Inflammatory macrophage treated with lipopolysaccharide for 4 hours (primary cell): Measurements from ENCODE around the gene CTCF.
"Not testable (repeated sequence)": the region's sequence is repeated elsewhere in the genome, so short reads cannot be mapped to it uniquely, and the experiment has no call there.

Experiments used
- DNase-seq: peaks from one replicate; pipeline ENCODE4 v3.0.0-alpha.2; 2020

Gene CTCF, protein sequence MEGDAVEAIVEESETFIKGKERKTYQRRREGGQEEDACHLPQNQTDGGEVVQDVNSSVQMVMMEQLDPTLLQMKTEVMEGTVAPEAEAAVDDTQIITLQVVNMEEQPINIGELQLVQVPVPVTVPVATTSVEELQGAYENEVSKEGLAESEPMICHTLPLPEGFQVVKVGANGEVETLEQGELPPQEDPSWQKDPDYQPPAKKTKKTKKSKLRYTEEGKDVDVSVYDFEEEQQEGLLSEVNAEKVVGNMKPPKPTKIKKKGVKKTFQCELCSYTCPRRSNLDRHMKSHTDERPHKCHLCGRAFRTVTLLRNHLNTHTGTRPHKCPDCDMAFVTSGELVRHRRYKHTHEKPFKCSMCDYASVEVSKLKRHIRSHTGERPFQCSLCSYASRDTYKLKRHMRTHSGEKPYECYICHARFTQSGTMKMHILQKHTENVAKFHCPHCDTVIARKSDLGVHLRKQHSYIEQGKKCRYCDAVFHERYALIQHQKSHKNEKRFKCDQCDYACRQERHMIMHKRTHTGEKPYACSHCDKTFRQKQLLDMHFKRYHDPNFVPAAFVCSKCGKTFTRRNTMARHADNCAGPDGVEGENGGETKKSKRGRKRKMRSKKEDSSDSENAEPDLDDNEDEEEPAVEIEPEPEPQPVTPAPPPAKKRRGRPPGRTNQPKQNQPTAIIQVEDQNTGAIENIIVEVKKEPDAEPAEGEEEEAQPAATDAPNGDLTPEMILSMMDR

DNA sequence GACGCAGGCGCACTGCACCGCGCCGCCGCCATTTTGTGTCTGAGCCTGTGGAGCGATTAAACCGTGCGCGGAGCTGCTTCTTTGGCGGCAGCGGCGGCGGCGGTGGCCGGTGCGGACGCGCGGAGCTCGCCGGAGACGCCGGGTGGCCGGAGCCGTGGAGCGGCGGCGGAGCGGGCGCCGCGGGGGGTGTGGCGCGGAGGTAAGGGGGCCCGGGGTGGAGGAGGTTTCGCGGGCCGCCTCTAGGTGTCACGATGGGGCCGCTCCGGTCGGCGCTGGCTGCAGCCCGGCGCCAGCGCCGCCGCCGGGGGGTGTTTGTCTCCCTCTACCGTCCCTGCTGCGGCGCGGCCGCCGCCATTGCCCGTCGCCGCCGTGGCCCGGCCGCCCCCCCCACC is at the start of gene CTCF:
CTCF (plus strand) TSS at position 1 of the 392 bp plus-strand sequence. CDS start 48,307 bp downstream, outside the sequence.
- DNase-seq: peak; percentile 88

DNA sequence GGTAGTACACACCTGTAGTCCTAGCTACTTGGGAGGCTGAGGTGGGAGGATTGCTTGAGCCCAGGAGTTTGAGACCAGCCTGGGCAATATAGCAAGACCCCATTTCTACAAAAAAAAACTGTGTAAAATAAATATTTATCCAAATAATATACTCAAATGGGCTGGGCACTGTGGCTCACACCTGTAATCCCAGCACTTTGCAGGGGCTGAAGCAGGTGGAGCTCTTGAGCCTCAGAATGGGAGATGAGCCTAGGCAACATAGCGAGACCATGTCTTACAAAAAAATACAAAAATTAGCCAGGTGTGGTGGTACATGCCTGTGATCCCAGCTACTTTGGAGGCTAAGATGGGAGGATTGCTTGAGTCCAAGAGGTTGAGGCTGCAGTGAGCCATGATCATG is 48.4 kb upstream of the CTCF start:
- DNase-seq: not testable (repeated sequence)

DNA sequence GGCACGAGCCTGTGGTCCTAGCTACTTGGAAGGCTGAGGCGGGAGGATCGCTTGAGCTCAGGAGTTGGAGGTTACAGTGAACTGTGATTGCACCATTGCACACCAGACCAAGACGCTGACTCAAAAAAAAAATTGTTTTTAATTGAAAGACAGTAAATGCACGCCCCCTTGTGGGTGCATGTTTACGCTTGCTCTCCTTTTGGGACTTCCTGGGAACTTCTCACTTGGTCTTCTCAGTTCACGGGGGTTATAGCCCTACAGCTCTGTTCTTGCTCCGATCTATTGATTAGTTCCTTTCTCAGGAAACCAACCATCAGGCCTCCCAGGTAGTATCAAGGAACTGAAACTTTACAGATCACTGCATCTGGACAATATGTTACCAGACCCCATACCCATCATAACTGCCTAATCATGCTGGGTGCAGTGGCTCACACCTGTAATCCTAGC is 47.9 kb upstream of the CTCF start:
- DNase-seq: peak; percentile 97

DNA sequence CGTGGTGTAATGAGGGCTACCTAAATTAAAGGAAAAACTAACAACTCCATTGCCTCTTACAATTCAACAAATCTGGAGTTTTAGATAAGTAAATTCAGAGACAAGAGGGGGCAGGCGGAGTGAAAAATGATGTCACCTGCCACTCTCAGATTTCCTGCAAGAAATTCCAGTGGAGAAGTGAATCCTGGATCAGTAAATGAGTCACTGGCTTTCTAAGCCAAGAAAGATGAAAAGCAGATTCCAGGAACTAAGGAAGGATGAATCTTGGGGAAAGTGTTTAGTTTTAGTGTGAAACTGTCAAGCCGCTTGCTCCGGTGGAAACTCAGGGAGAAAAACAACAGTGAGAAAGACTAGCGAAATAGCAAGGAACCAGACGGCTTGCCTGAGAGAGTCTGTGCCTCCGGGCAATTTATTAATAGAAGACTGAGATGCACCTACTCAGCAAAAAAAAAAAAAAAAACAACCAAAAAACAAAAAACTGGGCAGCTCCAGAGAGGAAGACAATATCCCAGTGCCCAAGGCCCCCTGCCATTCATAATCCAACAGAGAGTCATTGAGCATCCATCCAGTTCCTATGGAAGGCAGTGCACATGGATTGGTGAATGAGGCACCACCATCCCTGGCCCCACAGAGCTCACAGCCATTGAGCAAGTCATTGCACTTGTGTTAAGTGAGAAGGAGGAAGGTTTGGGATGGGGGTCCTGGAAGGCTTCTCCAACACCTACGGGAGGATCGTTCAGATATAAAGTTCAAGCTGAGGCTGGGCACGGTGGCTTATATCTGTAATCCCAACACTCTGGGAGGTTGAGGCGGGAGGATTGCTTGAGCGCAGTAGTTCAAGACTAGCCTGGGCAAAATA is 45.8 kb upstream of the CTCF start:
- no peak for DNase-seq

DNA sequence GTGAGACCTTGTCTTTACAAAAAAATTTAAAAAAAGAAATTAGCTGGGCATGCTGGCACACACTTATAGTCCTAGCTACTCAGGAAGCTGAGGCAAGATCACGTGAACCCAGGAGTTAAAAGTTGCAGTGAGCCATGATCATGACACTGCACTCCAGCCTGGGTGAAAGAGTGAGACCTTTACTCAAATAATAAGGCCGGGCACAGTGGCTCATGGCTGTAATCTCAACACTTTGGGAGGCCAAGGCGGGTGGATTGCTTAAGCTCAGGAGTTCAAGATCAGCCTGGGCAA is 45.2 kb upstream of the CTCF start:
- peak; percentile 23 for DNase-seq

DNA sequence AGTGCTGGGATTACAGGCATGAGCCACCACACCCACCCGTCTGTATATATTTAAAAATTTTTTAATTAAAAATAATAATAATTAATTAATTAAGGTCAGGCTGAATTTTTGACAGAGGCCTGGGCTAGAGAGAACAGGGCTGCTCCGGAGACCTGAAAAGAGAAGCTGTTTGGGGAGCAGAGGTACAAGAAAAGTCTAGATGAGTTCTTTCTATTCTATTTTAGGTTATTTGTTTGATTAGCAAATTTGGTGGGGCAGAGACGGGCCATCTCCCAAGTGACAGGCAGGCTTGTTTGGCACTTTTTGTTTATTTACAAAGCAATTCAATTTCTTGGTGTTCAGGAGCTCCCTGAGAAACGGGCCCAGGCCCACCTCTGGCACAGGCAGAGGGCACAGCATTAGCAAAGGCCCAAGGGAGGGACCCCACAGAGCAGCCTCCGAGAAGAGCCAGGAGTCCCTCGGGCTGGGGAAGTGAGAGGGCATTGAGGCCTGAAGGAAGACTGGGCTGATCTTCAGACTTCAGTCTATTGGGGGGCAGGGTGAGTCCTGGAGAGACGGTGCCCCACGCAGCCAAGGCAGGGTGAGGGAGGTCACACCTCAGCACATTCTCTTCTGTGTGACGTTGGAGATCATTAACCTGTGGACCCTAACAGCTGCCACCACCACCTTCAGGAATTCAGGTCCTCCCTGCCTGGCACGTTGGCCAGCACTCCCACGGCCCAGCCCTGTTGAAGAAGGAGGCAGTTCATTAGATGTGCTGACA is 44.5 kb upstream of the CTCF start:
- no peak for DNase-seq

DNA sequence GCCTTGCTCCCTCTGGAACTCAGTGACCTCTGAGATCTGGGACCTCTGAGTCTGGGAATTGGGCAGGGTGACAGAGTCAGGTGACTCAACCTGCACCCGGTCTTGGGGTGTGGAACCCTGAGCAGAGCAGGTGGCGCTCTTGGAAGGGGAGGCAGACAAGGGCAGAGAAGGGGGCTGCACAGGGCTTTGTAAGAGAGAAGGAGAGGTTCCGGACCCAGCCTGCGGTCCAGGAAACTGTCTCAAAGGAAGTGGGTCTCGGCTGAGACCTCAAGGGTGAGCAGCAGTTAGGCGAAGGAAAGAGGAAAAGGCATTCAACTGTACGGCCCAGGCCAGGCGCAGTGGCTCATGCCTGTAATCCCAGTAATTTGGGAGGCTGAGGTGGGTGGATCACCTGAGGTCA is 43.6 kb upstream of the CTCF start:
- DNase-seq: no peak

DNA sequence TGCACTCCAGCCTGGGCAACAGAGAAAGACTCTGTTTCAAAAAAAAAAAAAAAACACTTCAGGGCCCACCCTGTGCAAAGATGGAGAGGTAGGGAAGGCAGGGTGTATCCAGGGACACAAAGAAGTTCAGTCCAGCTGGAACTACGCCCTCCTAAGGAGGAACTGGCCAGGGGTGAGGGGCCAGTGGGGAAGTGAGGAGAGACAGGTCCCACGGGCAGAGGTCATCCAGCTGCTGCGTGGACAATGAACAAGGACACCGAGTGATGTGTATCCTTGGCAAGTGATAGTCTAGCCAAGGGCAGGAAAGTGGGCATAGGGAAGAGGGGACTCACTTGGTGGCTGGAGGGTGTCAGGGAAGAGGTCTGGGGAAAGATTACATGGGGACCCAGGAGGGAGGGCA is 43.1 kb upstream of the CTCF start:
- peak; percentile 27 for DNase-seq

DNA sequence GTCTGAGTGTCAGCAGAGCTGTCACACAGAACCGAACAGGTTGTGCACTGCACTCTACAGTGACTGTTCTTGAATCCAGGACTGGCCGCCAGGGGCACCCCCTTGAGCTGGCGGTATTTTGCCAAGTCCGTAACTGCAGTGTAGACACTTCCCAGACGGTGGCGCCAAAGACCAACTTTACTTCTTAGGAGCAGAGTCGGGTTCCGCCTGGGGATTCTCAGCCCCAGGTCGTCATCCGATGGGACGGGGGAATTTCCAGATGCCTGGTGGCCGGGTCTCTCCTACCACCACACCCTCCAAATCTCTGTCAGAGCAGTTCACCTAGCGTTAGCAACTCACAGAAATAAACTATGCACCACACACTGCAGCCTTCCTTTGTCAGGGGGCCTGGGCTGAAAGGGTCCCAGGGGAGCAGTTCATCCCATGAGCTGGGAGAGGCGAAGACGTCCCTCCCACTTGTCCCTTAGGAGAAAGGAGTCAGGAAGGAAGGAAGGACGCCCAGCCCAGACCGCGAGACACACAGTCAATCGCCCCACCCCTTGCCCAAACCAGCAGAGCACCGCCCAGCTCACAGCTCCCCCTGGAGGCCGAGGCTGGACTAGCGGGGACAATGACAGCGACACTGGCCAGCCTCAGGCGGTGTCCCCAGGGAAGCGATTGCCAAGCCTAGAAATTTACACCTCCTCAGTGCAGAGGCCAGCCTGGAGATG is 41.1 kb upstream of the CTCF start:
- peak; percentile 99 for DNase-seq

DNA sequence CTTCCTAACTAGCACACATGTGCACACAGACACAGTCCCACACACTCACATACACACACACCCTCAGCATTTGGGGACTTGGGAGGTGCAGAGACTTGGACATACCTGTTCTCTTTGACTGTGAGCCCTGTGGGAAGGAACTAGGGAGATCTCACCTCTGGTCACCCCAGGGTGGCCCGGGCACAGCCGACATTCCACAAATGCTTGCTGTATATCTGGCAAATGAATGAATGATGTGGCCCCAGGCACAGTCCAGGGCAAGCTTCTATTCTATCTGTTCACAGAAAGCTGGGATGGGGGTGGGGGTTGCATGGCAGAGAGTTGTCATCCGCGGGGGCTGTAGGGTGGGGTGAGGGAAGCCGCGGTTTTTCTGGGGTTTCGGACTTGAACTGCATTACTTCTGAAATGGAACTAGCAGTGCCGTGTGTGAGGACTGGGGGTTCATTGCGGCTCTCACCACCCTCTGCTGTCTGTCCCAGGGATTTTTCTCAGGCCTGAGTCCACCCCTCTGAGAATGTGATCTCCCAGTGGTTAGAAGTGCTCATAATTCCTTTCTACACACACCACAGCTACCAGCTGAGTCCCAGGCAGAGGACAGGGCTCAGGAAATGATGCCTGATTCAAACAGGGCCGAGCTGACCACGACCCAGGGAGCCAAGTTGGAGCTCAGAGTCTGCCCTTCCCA is 37.0 kb upstream of the CTCF start:
- no peak for DNase-seq

DNA sequence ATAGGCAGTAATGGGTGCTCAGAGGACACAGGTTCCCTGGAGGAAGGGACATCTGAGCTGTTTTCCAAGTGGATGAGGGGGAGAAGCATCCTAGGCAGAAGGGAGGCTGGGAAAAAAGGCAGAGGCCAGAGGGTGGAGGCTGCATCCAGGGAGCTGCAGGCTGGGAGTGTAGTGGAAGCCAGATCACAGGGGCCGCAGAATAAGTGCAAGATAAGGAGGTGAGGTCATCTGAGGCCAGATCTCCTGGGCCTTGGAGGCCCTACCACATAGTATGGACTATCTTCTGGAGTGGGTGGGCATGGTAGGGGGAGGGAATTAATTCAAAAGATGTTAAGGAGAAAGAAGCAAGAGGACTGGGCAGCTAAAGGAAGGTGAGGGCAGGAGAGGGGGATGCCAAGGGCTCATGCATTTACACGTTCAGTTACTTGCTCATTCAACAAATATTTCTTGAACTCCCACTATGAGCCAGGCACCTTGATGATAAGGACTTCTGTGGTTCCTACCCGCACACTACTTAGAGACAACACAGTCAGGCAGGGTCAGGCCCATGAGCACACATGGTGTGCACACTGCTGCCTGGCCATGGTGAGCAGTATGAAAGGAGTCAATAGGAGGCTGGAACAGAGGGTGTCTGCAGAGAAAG is 36.1 kb upstream of the CTCF start:
- no peak for DNase-seq

DNA sequence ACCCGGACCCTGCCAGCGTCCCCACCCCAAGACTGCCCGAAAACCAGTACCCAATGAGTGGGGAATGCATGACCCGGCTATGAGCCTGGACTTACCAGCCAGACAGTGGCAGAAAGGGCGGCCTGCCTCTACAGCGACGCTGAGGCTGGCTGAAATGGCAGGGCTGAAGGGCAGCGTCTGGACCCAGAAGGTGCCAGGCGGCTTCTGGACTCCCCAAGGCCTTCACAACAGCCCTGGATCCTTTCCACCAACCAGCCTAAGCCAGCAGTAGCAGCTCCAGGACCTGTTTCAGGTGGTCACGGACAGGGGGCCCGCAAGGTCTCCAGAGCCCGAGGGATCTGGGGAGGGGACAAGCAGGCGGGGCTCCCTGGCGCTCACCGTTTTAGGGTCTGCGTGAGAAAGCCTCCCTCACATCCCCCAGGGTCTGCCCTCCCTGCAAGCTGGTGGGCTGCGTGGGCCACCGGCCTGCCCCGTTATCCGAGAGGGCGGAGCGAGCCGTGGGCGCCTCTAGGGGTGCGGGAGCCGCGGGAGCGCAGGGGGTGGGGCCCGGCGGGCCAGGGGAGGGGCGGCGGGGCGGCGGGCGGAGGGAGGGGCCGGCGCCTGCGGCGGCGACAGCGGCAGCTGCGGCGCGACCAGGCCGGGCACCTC is 34.0 kb upstream of the CTCF start, which contains the start of gene RIPOR1:
RIPOR1 (plus strand) TSS at position 608 of the 648 bp plus-strand sequence. CDS start 9,618 bp downstream, outside the sequence.
- DNase-seq: peak; percentile 51

DNA sequence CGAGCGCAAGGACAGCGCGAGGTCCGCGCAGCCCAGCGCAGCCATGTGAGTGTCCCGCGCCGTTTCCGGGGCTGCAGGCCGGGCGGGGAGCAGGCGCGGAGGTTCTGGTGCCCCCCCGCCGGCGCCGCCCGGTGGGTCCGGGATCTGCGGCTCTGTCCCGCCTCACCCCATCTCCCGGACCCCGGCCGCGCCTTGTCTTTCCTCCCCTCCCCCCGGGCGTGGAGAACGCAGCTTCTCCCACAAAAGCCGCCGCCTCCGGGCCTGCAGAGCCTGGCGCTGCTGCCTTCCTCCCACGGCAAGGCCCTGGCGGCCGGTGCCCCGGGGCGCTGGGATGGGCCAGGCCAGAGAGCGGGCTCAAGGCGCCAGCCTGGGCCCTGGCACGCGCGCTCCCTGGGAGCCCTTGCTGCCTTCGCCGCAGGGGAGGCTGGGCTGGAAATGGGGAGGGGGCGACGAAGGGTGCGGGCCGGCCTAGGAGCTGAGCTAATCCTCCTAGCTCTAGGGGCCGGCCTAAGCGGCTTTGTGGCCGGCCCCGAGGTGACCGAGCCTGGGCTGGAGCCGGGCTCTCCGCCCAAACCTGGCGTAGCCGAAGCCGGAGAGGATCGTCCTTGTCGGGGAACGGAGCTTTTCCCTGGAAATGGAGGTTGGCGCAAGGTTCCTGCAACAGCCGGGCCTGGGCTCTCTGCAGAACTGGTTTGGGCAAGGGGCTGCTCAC is 33.3 kb upstream of the CTCF start:
- peak; percentile 36 for DNase-seq

DNA sequence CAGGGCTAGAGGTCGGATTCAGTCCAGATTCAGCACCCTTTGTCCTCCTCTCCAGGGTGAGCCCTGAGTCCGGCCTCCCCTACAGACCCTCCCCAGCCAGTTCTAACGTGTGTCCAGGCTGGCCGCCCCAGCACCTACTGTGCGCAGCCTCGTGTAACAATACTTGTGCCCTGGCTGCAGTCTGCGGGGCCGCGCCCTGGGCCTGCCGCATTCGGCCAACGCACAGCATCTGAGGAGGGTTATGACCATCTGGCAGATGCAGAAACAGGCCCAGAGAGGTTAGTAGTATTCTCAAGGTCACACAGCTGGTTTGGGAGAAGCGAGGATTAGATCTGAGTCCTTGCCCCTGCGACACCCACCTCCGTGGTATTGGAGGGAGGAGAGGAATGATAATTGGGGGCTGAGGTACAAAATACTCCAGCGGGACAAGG is 32.7 kb upstream of the CTCF start:
- no peak for DNase-seq

DNA sequence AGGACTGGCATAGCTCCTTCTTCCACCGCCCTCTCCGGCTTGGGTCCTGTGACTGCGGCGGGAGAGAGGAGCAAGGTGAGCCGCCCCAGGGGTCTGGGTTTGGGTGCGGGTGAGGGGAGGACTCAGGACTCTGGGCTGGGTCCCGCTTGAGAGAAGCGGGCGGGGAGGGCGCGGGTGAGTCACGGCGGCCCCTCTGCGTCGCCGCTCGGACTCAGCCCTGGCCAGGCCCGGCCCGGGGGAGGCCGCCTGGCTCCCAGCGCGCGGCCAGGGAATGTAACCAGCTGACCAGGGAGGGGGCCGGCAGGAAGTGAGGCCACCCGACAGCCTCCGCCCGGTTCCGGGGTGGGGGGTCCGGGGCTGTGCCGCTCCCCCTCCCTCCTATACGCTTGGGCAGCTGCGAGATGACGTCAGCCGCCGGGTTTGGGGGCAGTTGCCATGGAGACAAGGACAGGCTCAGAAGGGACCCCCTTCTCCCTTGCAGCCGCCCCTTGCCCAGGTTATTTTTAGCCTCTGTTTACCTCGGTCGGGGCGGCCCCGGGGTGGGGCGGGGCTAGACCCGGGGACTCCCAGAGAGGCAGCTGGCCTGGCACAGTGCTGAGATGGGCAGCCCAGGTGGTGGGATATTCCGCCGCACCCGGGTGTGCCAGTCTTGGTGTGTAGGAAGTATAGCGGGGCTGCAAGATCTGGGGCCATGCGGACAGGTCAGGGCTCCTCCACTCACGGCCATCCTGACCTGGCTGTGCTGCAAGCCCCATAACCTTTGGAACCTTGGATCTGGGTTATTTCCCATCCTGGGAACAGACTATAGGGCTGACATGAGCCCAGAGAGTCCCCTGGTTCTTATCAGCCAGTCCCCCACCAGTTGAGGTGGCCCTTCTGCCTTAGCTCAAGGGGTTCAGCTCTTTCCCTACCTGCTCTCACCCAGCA is 32.0 kb upstream of the CTCF start:
- DNase-seq: peak; percentile 68

DNA sequence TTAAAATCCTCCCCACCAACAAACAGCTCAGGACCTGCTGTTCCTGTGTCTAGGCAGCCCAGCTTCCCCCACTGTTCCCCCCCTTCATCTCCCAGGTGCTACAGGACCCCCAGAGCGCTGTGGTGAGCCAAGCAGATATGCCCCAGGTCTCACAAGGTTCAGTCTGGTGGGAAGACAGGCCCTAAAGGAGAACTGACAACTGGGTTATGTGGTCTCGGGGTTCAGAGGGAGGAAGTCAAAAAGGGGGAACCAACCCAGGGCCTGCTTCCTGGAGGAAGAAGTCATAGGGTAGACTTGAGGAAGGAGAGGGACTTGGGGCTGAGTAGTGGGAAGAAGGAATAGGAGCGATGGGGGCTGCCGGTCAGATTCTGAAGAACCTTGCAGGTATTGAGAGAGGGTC is 31.1 kb upstream of the CTCF start:
- peak; percentile 81 for DNase-seq

DNA sequence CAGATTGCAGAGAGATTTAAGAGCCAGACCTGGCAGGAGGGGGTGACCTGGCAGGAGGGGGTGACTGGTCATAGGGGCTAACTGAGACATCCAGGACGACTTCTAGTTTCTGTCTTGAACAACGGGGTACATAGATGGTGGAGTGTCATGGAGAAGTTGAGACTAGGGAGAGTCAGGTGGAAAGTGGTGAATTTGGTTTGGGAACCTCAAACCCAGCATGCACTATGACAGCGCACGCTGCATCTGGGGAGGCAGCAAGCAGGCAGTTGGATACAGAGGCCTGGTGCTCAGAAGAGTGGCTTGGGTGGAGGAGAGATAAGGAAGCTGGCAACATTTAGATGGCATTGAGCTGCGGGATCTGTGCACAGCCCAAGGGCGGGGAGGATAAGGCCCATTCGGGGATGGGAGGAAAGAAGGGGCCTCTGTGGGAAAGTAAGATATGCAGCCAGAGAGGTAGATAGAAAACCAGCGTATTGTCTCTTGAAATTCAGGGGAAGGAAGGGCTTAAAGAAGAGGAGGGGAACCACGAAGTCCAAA is 29.2 kb upstream of the CTCF start:
- DNase-seq: no peak

DNA sequence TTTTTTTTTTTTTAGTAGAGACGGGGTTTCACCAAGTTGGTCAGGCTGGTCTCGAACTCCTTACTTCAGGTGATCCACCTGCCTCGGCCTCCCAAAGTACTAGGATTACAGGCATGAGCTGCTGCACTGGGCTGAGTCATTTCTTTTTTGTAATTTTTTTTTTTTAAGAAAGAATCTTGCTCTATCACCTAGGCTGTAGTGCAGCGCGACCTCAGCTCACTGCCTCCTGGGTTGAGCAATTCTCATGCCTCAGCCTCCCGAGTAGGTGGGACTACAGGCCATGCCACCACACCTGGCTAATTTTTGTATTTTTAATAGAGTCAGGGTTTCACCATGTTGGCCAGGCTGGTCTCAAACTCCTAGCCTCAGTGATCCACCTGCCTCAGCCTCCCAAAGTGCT is 28.3 kb upstream of the CTCF start:
- DNase-seq: not testable (repeated sequence)
